GM23338 (cell line): ENCODE measurements around the gene TSHZ3.

Experiments
- CTCF ChIP-seq, 2 experiments: fragments of 200-600 bp in 1 of 2; sonication (generic) in 1 of 2; conservative IDR thresholded peaks; 2 replicates each; pipeline versions ENCODE4 v1.5.1 to v1.6.1; 2016 to 2017; ENCODE audit warnings: antibody characterized with exemption in 2 of 2, low read depth in 2 of 2, mild to moderate bottlenecking in 2 of 2, moderate library complexity in 1 of 2
- EZH2 ChIP-seq: fragments of 200-600 bp; sonication (generic); IDR thresholded peaks from one replicate; pipeline ENCODE4 v1.8.0; 2017; ENCODE audit warnings: antibody characterized with exemption, mild to moderate bottlenecking, low read depth; ENCODE audit not compliant: unreplicated experiment
- POLR2AphosphoS5 ChIP-seq: IDR thresholded peaks from 2 replicates; pipeline ENCODE4 v1.6.1; 2016; ENCODE audit warnings: antibody characterized with exemption, low read depth
- ZNF114 ChIP-seq: fragments of 250-450 bp; sonication (Bioruptor Pico); IDR thresholded peaks from 2 replicates; pipeline ENCODE4 v1.5.0; 2020; ENCODE audit warnings: mild to moderate bottlenecking, moderate library complexity

- TF ChIP-seq CTCF (conservative IDR thresholded peaks at IDR 0.05; ENCODE audit: low read depth in 2 of 2): no peak
- TF ChIP-seq ZNF114 (CRISPR knock-in tag): no peak
- TF ChIP-seq POLR2AphosphoS5: no peak
- TF ChIP-seq EZH2: no peak
These were observed 8.9 kb downstream of the TSHZ3 start for GRCh38 chr19:31340042-31341025.
